KMS-11 (cell line): ENCODE results near the gene GXYLT2.

Experiments used
- H2AFZ ChIP-seq: fragments of 200-600 bp; sonication (generic); 2 replicates; pipeline ENCODE4 v1.6.1; 2016; ENCODE audit warnings: antibody characterized with exemption, mixed run types, low read depth
- H3K27ac ChIP-seq: fragments of 200-600 bp; sonication (generic); 2 replicates; pipeline ENCODE4 v1.6.1; 2016; ENCODE audit warnings: mild to moderate bottlenecking, mixed run types
- H3K27me3 ChIP-seq: fragments of 200-600 bp; sonication (generic); 2 replicates; pipeline ENCODE4 v1.6.1; 2017; ENCODE audit warnings: mild to moderate bottlenecking, low read depth, mixed run types, moderate library complexity; ENCODE audit not compliant: insufficient read depth
- H3K36me3 ChIP-seq: fragments of 200-600 bp; sonication (generic); 2 replicates; pipeline ENCODE4 v1.6.1; 2017; ENCODE audit warnings: mild to moderate bottlenecking, mixed run types; ENCODE audit not compliant: insufficient read depth
- H3K4me1 ChIP-seq: fragments of 200-600 bp; sonication (generic); 2 replicates; pipeline ENCODE4 v1.6.1; 2016; ENCODE audit warnings: mild to moderate bottlenecking, low read depth, mixed run types; ENCODE audit not compliant: poor library complexity, severe bottlenecking
- H3K4me2 ChIP-seq: fragments of 200-600 bp; sonication (generic); 2 replicates; pipeline ENCODE4 v1.7.0; 2016; ENCODE audit warnings: mild to moderate bottlenecking, mixed run types
- H3K4me3 ChIP-seq: fragments of 200-600 bp; sonication (generic); IDR thresholded peaks from 2 replicates; pipeline ENCODE4 v1.6.1; 2017; ENCODE audit warnings: low read depth, low read length, mixed read lengths; ENCODE audit not compliant: insufficient read depth
- H3K79me2 ChIP-seq: fragments of 200-600 bp; sonication (generic); 2 replicates; pipeline ENCODE4 v1.6.1; 2016; ENCODE audit warnings: low read depth, mixed run types; ENCODE audit not compliant: insufficient read depth
- H3K9ac ChIP-seq: fragments of 200-600 bp; sonication (generic); 2 replicates; pipeline ENCODE4 v1.6.1; 2016; ENCODE audit warnings: mild to moderate bottlenecking, mixed run types
- H4K20me1 ChIP-seq: fragments of 200-600 bp; sonication (generic); 2 replicates; pipeline ENCODE4 v1.6.1; 2016; ENCODE audit warnings: mild to moderate bottlenecking, mixed run types; ENCODE audit not compliant: insufficient read depth
- CTCF ChIP-seq: fragments of 200-600 bp; sonication (generic); conservative IDR thresholded peaks from 2 replicates; pipeline ENCODE4 v1.6.1; 2017; ENCODE audit warnings: low read depth, mild to moderate bottlenecking, antibody characterized with exemption, low read length, moderate library complexity, mixed read lengths

GXYLT2 gene

DNA sequence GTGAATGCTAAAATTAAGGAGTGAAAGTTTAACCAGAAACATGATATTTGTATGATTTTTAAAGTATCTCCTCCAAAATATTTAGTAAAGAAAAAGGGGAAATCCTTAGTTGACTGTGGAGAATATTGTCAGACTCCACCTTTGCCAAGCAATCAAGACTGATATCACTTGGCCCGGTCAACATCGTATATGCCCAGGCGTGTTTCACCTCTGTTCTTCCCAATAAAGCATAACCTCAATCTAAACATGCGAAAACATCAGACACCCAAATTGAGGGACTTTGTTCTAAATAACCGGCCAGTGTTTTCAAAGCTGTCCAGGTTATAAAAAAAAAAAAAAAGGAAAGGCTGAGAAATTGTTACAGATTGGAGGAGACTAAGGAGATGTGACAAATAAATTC lies 54.6 kb downstream of the GXYLT2 start:
- Histone ChIP-seq H2AFZ (no peak overlapping the region), H3K4me1 (no peaks in the 10 kb centered on the region), H3K27ac (no peak overlapping the region), H3K4me2 (no peak overlapping the region), H3K79me2 (no peaks in the 10 kb centered on the region), H4K20me1 (no peaks in the 10 kb centered on the region), H3K36me3 (no peaks in the 10 kb centered on the region), H3K9ac (no peak overlapping the region), H3K27me3 (no peaks in the 10 kb centered on the region), H3K4me3 (no peak overlapping the region)
- TF ChIP-seq CTCF, result no peak

- Histone ChIP-seq H3K36me3 (no peaks in the 10 kb centered on the region), H3K79me2 (no peaks in the 10 kb centered on the region), H3K27me3 (no peaks in the 10 kb centered on the region), H3K4me3 (no peak overlapping the region), H3K4me1 (no peaks in the 10 kb centered on the region), H3K27ac (no peak overlapping the region), H2AFZ (no peak overlapping the region), H3K9ac (no peak overlapping the region), H3K4me2 (no peak overlapping the region), H4K20me1 (no peaks in the 10 kb centered on the region)
- TF ChIP-seq CTCF, result no peak
Measured at GRCh38 chr3:72944696-72945095, 56.9 kb downstream of the GXYLT2 start.

GRCh38 chr3:72947715-72948490 lies 60.1 kb downstream of the GXYLT2 start:
- H3K36me3 ChIP-seq, result no peaks in the 10 kb centered on the region
- TF ChIP-seq CTCF, result no peak
- H3K27ac ChIP-seq, result no peak overlapping the region
- no peaks in the 10 kb centered on the region for H3K79me2 ChIP-seq
- H3K9ac ChIP-seq, result no peak overlapping the region
- H4K20me1 ChIP-seq, result no peaks in the 10 kb centered on the region
- H2AFZ ChIP-seq, result no peak overlapping the region
- no peaks in the 10 kb centered on the region for H3K27me3 ChIP-seq
- H3K4me3 ChIP-seq, result no peak overlapping the region
- H3K4me2 ChIP-seq, result no peak overlapping the region
- H3K4me1 ChIP-seq, result no peaks in the 10 kb centered on the region

GRCh38 chr3:72949016-72949415 lies 61.2 kb downstream of the GXYLT2 start:
- H3K27me3 ChIP-seq, result no peaks in the 10 kb centered on the region
- no peak overlapping the region for H3K27ac ChIP-seq
- no peak for TF ChIP-seq CTCF
- H3K4me3 ChIP-seq, result no peak overlapping the region
- H3K79me2 ChIP-seq, result no peaks in the 10 kb centered on the region
- no peak overlapping the region for H3K9ac ChIP-seq
- H2AFZ ChIP-seq, result no peak overlapping the region
- no peaks in the 10 kb centered on the region for H3K36me3 ChIP-seq
- no peak overlapping the region for H3K4me2 ChIP-seq
- no peaks in the 10 kb centered on the region for H4K20me1 ChIP-seq
- no peaks in the 10 kb centered on the region for H3K4me1 ChIP-seq
